D721Med (cell line): ENCODE data around the gene NFAT5.
"Not testable (repeated sequence)": the region's sequence is repeated elsewhere in the genome, so short reads cannot be mapped to it uniquely, and the experiment has no call there.

Experiments
- DNase-seq: peaks from one replicate; pipeline ENCODE4 v3.0.0; 2011; ENCODE audit warnings: low spot score; ENCODE audit not compliant: insufficient read length
- FAIRE-seq: peaks from 2 replicates; lab custom pipeline; 2011; peaks lifted over from hg19 to GRCh38; lab: Jason Lieb, UNC
- TF ChIP-seq, protein P1 (sequence below): IDR thresholded peaks from 2 replicates; pipeline ENCODE4 v1.5.1; 2012; ENCODE audit warnings: mild to moderate bottlenecking, control low read depth; ENCODE audit not compliant: insufficient read depth; ENCODE audit errors: missing control alignments

The NFAT5 gene

DNA sequence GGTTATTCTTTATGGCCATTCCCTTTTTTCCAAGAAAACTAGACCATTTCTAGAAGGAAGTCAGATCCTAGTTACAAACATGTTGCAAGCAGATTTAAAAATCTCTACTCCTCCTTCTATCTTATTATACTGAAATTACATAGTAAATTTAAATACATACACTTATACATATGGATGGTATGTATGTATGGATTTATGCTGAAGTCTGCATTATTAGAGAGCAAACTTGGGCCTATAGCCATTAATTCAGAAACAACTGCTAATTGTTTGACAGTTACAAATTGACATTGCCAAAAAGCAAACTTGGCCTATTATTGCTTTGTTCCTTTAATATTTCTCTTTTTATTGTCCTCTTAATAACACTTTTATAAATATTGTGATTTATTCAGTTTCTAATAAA is 67.1 kb downstream of the NFAT5 start:
- no peak for FAIRE-seq

DNA sequence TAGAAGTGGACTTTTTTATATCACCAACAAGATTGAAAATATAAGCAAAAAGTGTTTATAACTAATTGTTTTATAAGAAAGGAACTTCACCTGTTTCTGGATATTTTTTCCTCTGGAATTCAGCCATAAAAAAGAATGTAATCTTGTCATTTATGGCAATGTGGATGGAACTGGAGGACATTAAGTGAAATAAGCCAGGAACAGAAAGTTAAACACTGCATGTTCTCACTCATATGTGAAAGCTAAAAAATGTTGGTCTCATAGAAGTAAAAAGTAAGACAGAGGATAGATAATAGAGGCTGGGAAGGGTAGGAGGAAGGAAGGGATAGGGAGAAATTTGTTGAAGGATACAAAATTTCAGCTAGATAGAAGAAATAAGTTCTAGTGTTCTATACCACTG is 67.6 kb downstream of the NFAT5 start:
- DNase-seq (no peak), FAIRE-seq (no peak)
- TF ChIP-seq, protein P1, sequence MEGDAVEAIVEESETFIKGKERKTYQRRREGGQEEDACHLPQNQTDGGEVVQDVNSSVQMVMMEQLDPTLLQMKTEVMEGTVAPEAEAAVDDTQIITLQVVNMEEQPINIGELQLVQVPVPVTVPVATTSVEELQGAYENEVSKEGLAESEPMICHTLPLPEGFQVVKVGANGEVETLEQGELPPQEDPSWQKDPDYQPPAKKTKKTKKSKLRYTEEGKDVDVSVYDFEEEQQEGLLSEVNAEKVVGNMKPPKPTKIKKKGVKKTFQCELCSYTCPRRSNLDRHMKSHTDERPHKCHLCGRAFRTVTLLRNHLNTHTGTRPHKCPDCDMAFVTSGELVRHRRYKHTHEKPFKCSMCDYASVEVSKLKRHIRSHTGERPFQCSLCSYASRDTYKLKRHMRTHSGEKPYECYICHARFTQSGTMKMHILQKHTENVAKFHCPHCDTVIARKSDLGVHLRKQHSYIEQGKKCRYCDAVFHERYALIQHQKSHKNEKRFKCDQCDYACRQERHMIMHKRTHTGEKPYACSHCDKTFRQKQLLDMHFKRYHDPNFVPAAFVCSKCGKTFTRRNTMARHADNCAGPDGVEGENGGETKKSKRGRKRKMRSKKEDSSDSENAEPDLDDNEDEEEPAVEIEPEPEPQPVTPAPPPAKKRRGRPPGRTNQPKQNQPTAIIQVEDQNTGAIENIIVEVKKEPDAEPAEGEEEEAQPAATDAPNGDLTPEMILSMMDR = no peak

More for the DNA sequence above, 67.1 kb downstream of the NFAT5 start:
- DNase-seq = no peak
- TF ChIP-seq, protein P1 = no peak

DNA sequence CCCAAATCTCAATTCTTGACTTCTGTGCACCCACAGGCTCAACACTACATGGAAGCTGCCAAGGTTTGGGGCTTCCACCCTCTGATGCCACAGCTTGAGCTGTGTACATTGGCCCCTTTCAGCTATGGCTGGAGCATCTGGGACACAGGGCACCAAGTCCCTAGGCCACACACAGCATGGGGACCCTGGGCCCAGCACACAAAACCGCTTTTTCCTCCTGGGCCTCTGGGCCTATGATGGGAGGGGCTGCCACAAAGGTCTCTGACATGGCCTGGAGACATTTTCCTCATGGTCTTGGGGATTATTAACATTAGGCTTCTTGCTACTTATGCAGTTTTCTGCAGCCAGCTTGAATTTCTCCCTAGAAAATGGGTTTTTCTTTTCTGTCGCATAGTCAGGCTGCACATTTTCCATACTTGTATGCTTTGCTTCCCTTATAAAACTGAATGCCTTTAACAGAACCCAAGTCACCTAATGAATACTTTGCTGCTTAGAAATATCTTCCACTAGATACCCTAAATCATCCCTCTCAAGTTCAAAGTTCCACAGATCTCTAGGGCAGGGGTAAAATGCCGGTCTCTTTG is 70.9 kb downstream of the NFAT5 start:
- DNase-seq, FAIRE-seq: not testable (repeated sequence)

DNA sequence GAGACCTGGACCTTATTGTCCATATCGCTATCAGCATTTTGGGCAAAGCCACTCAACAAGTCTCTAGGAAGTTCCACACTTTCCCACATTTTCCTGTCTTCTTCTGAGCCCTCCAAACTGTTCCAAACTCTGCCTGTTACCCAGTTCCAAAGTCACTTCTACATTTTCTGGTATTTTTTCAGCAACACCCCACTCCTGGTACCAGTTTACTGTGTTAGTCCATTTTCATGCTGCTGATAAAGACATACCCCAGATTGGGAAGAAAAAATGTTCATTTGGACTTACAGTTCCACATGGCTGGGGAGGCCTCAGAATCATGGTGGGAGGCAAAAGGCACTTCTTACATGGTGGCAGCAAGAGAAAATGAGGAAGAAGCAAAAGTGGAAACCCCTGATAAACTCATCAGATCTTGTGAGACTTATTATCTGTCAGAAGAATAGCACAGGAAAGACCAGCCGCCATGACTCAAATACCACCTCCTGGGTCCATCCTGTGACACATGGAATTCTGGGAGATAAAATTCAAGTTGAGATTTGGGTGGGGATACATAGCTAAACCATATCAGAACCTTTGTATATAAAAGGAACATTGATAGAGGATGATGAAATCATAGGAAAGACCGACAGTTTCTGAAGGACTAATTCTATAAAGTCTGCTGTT is 71.6 kb downstream of the NFAT5 start:
- FAIRE-seq, DNase-seq: not testable (repeated sequence)

DNA sequence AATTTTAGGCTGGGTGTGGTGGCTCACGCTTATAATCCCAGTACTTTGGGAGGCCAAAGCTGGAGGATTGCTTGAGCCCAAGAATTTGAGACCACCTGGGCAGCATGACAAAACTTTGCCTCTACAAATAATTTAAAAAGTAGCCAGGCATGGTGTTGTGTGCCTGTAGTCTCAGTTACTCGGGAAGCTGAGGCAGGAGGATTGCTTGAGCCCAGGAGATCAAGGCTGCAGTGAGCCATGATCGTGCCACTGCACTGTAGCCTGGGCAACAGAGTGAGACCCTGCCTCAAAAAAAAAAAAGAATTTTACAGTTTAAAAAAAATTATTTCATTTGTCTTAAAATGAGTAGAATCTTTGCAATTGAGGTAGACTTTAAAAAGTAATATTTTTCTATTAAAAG is 78.2 kb downstream of the NFAT5 start:
- not testable (repeated sequence) for DNase-seq, FAIRE-seq

DNA sequence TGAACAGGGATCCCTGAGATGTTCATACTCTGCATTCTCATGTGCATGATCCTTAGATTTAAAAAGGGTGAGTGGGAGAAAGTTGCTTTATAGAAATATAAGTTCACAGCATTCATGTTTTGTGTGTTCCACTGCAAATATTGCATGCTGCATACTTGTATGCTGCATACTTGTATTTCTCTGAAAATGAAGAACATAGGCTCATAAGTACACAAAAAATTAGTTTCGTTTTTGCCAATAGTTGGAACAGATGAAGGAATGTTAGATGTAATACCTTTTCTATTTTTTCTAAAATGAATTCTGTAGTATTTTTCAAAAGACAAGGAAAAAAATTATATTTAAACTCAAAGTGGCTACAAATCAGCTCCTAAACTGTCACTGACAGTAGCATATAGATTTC is 79.0 kb downstream of the NFAT5 start:
- FAIRE-seq (no peak), DNase-seq (no peak)
- TF ChIP-seq, protein P1 = no peak

DNA sequence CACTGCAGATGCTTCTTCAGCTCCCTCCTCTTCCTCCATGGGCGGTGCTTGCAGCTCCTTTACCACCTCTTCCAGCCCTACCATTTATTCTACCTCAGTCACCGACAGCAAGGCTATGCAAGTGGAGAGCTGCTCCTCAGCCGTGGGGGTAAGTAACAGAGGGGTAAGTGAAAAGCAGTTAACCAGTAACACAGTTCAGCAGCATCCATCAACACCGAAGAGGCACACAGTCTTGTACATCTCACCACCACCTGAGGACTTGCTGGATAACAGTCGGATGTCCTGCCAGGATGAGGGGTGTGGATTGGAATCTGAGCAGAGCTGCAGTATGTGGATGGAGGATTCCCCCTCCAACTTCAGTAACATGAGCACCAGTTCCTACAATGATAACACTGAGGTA is 81.3 kb downstream of the NFAT5 start:
- TF ChIP-seq, protein P1 = no peak
- FAIRE-seq (no peak), DNase-seq (no peak)

DNA sequence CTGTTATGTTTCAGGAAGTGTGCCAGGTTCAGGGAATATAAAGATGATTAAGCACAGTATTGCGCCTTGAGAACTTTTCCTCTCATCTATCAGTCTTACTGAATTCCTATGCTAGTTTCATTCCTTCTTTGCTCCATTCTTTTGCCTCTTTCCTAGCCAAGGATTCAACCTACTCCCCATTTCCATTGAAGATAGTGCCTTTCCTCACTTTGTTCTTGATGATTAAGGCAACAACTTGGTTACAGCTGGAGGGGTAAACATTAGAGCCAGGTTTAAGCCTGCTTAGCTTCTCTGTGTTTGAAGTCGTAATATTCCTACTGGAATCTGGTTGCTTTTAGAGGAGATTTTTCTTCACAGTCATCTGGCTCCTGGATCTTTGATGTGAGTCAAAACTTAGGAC is 85.5 kb downstream of the NFAT5 start:
- TF ChIP-seq, protein P1 = no peak
- FAIRE-seq = no peak
- DNase-seq = no peak
